ENCODE data around the gene TPST2. TPM values are rescaled to one million over a fixed set of nuclear protein-coding genes. Genes with fewer than 3 reads are reported as not detected.

Gene TPST2
- total and polyA plus RNA-seq, 2 experiments from 2014 or later: 35.1 to 58.3 TPM

GRCh38 chr22:26489447-26490036, 100.4 kb downstream of the TPST2 start:
- TF ChIP-seq EZH2phosphoT487 (IDR thresholded peaks at IDR 0.05; ENCODE audit: insufficient read depth, low read depth): no peak
- no peak for TF ChIP-seq EZH2 (IDR thresholded peaks at IDR 0.05; ENCODE audit: insufficient read depth, poor library complexity, severe bottlenecking)
- Histone ChIP-seq H3K79me2 (ENCODE audit: insufficient read depth) (peaks cover 19% of the 10 kb centered on the region), H3K27me3 (replicated peaks; ENCODE audit: insufficient read depth) (no peaks in the 10 kb centered on the region), H3K4me1 (ENCODE audit: insufficient read depth) (peaks cover 8% of the 10 kb centered on the region), H3K9me2 (ENCODE audit: insufficient read depth) (no peaks in the 10 kb centered on the region), H3F3A (ENCODE audit: insufficient read depth) (no peaks in the 10 kb centered on the region; the same call in 1 of the 2 replicates), H3K4me3 (no peak overlapping the region), H4K20me1 (ENCODE audit: insufficient read depth) (no peaks in the 10 kb centered on the region), H2AFZ (no peak overlapping the region), H3K36me3 (ENCODE audit: low read depth) (peaks cover 25% of the 10 kb centered on the region), H3K4me2 (ENCODE audit: unreplicated experiment) (no peak overlapping the region), H3K27ac (no peak overlapping the region), H3K9me3 (ENCODE audit: low read depth) (no peaks in the 10 kb centered on the region), H3K9ac (no peak overlapping the region)
- in situ Hi-C loops (cut with MboI): no loop called here
- 88 to 89% methylated on average over 4 of the region's 4 CpGs for WGBS, 2 experiments (ENCODE audit: low coverage in 1 of 2, low lambda C conversion rate in 2 of 2, missing lambda C conversion rate in 2 of 2)
- DNase-seq: no peak

GRCh38 chr22:26487996-26488395, 101.9 kb downstream of the TPST2 start:
- no peak for DNase-seq
- Histone ChIP-seq H3K9me3 (ENCODE audit: low read depth) (no peaks in the 10 kb centered on the region), H3K9ac (no peak overlapping the region), H4K20me1 (ENCODE audit: insufficient read depth) (no peaks in the 10 kb centered on the region), H3K4me1 (ENCODE audit: insufficient read depth) (peaks cover 13% of the 10 kb centered on the region), H3K9me2 (ENCODE audit: insufficient read depth) (no peaks in the 10 kb centered on the region), H3K27me3 (replicated peaks; ENCODE audit: insufficient read depth) (no peaks in the 10 kb centered on the region), H2AFZ (no peak overlapping the region), H3K4me3 (no peak overlapping the region), H3K79me2 (ENCODE audit: insufficient read depth) (peaks cover 29% of the 10 kb centered on the region), H3K36me3 (ENCODE audit: low read depth) (peaks cover 22% of the 10 kb centered on the region), H3K4me2 (ENCODE audit: unreplicated experiment) (no peak overlapping the region), H3F3A (ENCODE audit: insufficient read depth) (no peaks in the 10 kb centered on the region; the same call in 1 of the 2 replicates), H3K27ac (no peak overlapping the region)
- TF ChIP-seq EZH2 (IDR thresholded peaks at IDR 0.05; ENCODE audit: insufficient read depth, poor library complexity, severe bottlenecking) (no peak), EZH2phosphoT487 (IDR thresholded peaks at IDR 0.05; ENCODE audit: insufficient read depth, low read depth) (no peak)
- in situ Hi-C loops (cut with MboI): no loop called here
- WGBS, 2 experiments (ENCODE audit: low coverage in 1 of 2, low lambda C conversion rate in 2 of 2, missing lambda C conversion rate in 2 of 2): 48 to 53% methylated on average over 3 of the region's 3 CpGs

GRCh38 chr22:26486394-26486793, 103.5 kb downstream of the TPST2 start:
- 90 to 93% methylated on average over 5 of the region's 5 CpGs for WGBS, 2 experiments (ENCODE audit: low coverage in 1 of 2, low lambda C conversion rate in 2 of 2, missing lambda C conversion rate in 2 of 2)
- Histone ChIP-seq H3F3A (ENCODE audit: insufficient read depth) (no peaks in the 10 kb centered on the region; the same call in 1 of the 2 replicates), H3K9me3 (ENCODE audit: low read depth) (no peaks in the 10 kb centered on the region), H2AFZ (no peak overlapping the region), H3K9ac (no peak overlapping the region), H3K4me1 (ENCODE audit: insufficient read depth) (peaks cover 20% of the 10 kb centered on the region), H3K9me2 (ENCODE audit: insufficient read depth) (no peaks in the 10 kb centered on the region), H3K36me3 (ENCODE audit: low read depth) (peaks cover 8% of the 10 kb centered on the region), H3K4me2 (ENCODE audit: unreplicated experiment) (no peak overlapping the region), H3K27me3 (replicated peaks; ENCODE audit: insufficient read depth) (no peaks in the 10 kb centered on the region), H4K20me1 (ENCODE audit: insufficient read depth) (no peaks in the 10 kb centered on the region), H3K4me3 (no peak overlapping the region), H3K79me2 (ENCODE audit: insufficient read depth) (peaks cover 45% of the 10 kb centered on the region), H3K27ac (no peak overlapping the region)
- no peak for TF ChIP-seq EZH2 (IDR thresholded peaks at IDR 0.05; ENCODE audit: insufficient read depth, poor library complexity, severe bottlenecking)
- no peak for TF ChIP-seq EZH2phosphoT487 (IDR thresholded peaks at IDR 0.05; ENCODE audit: insufficient read depth, low read depth)
- no peak for DNase-seq
- in situ Hi-C loops (cut with MboI): no loop called here

GRCh38 chr22:26485806-26486390, 104.0 kb downstream of the TPST2 start:
- peak overlapping the region; percentile 97 for H3K9ac ChIP-seq
- H3K4me2 ChIP-seq (ENCODE audit: unreplicated experiment): no peak overlapping the region
- H3K9me3 ChIP-seq (ENCODE audit: low read depth): no peaks in the 10 kb centered on the region
- peaks cover 20% of the 10 kb centered on the region for H3K4me1 ChIP-seq (ENCODE audit: insufficient read depth)
- in situ Hi-C loops (cut with MboI): no loop called here
- H2AFZ ChIP-seq: no peak overlapping the region
- H3K27me3 ChIP-seq (replicated peaks; ENCODE audit: insufficient read depth): no peaks in the 10 kb centered on the region
- no peaks in the 10 kb centered on the region; the same call in 1 of the 2 replicates for H3F3A ChIP-seq (ENCODE audit: insufficient read depth)
- peak overlapping the region; percentile 80 for H3K27ac ChIP-seq
- H3K9me2 ChIP-seq (ENCODE audit: insufficient read depth): no peaks in the 10 kb centered on the region
- peaks cover 50% of the 10 kb centered on the region for H3K79me2 ChIP-seq (ENCODE audit: insufficient read depth)
- H3K4me3 ChIP-seq: 0 out of 2 replicates have a peak overlapping the region, but pooled peaks have one; percentile 81
- WGBS, 2 experiments (ENCODE audit: low coverage in 1 of 2, low lambda C conversion rate in 2 of 2, missing lambda C conversion rate in 2 of 2): 70 to 75% methylated on average over 3 of the region's 3 CpGs
- H3K36me3 ChIP-seq (ENCODE audit: low read depth): peaks cover 3% of the 10 kb centered on the region
- no peak for DNase-seq
- no peaks in the 10 kb centered on the region for H4K20me1 ChIP-seq (ENCODE audit: insufficient read depth)
- TF ChIP-seq EZH2 (IDR thresholded peaks at IDR 0.05; ENCODE audit: insufficient read depth, poor library complexity, severe bottlenecking) (no peak), EZH2phosphoT487 (IDR thresholded peaks at IDR 0.05; ENCODE audit: insufficient read depth, low read depth) (no peak)

All from GM23248 (cell line).